GM19468 (cell line): ENCODE data around the gene C2orf15.
A peak's percentile ranks its signal among the peaks of the same experiment; 100 is the strongest.
"Not testable (repeated sequence)": the region's sequence is repeated elsewhere in the genome, so short reads cannot be mapped to it uniquely, and the experiment has no call there.

Experiments used
- ATAC-seq: cut with Tn5 transposase; IDR thresholded peaks from one replicate; pipeline ENCODE4 v1.9.1; 2021; ENCODE audit warnings: mild to moderate bottlenecking, moderate library complexity, moderate number of reproducible peaks; ENCODE audit not compliant: unreplicated experiment; ENCODE audit errors: extremely low read depth

The C2orf15 gene

GRCh38 chr2:99141110-99142108 lies at the start of gene C2orf15:
TSS of gene C2orf15 (plus strand) at chr2:99141707. CDS start at chr2:99150559, 8,852 bp downstream.
- peak; percentile 72 for ATAC-seq

- ATAC-seq = no peak
These were observed 44.8 kb upstream of the C2orf15 start for GRCh38 chr2:99096728-99097127.

DNA sequence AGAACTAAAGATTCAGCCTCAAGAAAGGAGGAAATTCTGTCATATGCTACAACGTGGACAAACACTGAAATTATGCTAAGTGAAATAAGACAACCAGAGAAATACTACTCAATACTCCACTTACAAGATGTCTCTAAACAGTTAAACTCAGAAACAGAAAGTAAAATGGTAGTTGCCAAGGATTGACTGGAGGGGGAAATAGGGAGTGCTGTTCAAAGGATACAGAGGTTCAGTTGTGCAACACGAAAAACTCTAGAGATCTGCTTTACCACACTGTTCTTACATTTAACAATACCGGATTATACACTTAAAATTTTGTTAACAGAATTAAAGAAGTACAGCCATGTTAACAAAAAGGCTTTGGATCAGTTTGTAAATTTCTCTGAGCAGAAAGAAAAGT lies 39.8 kb upstream of the C2orf15 start:
- no peak for ATAC-seq

DNA sequence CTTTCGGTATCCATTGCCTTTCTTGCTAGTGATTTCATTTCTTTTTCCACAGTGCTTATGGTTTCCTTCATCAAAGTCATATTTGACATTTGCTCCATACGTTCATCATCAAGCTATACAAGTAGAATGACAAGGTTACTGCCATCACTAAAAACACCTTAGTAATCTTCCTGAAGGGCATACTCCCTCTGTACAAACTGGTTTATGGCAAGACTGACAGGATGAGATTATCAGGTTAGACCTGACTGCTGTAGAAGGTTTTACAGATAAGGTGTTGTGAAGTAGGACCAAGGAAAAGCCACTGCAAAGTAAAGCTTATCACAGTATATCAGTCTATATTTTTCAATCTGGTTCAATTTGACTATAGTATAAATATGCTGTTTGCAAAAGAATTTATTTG lies 37.5 kb upstream of the C2orf15 start:
- ATAC-seq = no peak

DNA sequence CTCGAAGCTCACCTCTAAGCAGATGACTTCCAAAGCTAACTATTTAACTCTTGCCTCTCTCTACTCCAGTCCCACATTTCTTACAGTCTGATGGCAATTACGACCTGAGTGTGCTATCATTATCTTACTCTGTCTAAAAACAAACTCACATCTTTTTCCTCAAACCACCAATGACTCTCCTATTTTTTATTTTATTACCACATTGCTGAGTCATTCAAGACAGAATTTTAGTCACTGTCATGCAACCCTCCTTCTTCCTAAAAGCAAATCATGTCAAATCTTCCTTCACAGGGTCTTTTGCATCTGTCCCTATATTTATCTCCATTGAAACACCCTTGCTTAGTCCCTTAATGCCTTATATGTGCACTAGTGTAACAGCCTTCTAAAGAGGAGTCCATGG lies 34.6 kb upstream of the C2orf15 start:
- no peak for ATAC-seq

GRCh38 chr2:99111236-99111635 lies 30.3 kb upstream of the C2orf15 start:
- ATAC-seq = no peak

- no peak for ATAC-seq
These were observed 29.6 kb upstream of the C2orf15 start for GRCh38 chr2:99111945-99112344.

DNA sequence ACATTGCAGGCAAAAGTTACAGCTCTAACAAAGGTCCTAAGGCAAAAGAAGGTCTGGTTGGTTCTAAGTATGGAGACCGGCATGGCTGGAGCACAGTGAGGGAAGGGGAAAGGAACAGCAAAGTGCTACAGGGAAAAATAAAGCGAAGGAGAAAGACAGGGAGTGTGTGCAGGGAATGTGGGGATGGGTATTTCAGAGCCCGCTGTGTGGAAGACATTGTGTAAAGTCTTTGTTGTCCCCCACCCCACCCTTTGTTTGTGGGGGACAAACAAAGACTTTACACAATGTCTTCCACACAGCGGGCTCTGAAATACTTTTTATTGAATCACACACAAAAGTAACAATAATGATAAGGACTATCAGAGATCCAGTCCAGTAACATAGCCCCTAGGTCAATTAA lies 28.9 kb upstream of the C2orf15 start:
- ATAC-seq = no peak

- no peak for ATAC-seq
These were observed 13.5 kb upstream of the C2orf15 start for GRCh38 chr2:99127981-99128380.

DNA sequence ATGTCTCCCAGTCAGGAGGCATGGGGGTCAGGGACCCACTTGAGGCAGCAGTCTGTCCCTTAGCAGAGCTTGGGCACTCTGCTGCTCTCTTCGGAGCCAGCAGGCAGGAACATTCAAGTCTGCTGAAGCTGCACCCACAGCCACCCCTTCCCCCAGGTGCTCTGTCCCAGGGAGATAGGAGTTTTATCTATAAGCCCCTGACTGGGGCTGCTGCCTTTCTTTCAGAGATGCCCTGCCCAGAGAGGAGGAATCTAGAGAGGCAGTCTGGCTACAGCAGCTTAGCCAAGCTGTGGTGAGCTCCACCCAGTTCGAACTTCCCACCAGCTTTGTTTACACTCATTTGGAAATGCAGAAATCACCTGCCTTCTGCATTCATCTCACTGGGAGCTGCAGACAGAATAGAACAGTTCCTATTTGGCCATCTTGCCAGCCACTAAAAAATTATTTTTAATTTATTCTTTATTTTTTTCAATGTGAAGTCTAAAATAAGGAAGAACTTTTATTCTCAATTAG lies 6.4 kb upstream of the C2orf15 start:
- ATAC-seq = not testable (repeated sequence)

GRCh38 chr2:99139003-99139402 lies 2.5 kb upstream of the C2orf15 start:
- no peak for ATAC-seq

GRCh38 chr2:99140056-99140859 lies 1.2 kb upstream of the C2orf15 start:
- ATAC-seq = no peak

DNA sequence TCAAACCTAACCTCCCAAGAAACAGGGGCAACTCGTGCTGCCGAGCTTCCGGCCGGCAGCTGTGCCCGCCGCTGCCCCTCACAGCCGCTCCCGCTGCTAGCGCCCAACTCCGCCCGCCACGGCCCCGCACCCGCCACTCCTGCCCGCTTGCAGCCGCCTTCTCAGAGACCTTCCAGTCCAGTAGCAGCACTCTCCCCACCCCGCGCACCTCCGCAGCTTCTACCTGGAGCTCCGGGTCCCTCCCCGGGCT lies 722 bp upstream of the C2orf15 start:
- peak; percentile 7 for ATAC-seq

DNA sequence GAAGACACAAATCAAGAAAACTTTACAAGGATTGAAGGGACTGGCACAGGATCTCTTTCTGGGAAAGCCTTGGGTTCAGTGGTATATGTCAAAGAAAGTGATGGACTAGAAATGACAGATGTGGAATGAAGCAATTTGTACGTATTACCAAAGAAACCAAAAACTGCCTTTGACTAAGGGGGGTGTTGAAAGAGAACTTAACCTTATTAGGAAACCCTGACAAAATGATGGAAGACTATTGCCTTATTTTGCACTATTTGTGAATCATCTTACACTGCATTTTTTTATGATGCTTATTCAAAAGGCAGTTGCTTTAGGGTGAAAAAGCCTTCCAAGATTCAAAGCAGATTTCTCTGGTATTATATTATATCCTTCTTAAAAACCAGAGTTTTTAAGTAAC lies 9.2 kb downstream of the C2orf15 start:
- ATAC-seq = no peak

- ATAC-seq = no peak
These were observed 10.8 kb downstream of the C2orf15 start for GRCh38 chr2:99152199-99152895.

- no peak for ATAC-seq
These were observed 12.6 kb downstream of the C2orf15 start for GRCh38 chr2:99153921-99154604.

DNA sequence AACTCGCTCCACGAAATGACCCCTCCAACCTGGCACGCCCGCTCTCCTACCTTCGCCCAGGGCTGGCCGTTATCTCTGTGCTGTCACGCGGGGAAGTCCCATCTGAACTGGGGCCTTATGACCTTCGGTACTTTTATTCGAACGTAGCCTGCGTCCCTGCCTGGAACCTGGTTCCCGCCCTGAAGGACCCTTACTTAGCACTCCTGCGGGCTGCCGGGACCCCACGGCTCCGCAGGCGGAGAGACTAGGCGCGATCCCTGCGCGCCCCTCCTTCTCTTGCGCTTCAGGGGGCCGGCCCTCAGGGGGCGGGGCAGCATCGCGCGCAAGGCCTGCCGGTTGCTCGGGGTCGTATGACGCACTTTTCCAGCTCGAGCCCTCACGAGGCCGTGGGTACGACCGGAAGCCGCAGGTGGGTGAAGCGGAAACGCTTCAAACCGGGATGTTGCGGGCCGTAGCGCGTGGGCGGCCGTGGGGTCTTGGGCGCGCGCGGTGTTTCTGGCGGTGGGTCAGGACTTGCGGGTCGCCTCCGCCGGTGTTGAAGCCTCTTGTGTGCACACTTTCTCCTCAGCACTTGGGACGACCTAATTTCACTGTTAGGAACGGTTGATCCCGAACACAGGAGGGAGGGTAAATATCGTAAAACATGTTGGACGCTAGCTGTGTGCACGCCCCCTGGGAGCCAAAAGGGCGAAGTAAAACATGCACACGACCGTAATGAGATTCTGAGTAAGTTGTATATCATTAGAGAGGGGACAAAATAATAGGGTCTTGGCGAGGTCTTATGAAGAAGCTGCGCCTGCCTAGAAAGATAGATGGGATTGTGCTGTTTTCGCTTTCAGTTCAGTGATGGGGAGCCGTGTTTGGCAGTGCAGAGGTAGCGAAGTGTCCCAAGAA lies 13.4 kb downstream of the C2orf15 start, which contains the start of the genes LIPT1 and TSGA10:
TSS of gene LIPT1 (plus strand) at position 325 of the 894 bp plus-strand sequence. CDS start 6,991 bp downstream, outside the sequence.
TSS of gene TSGA10 (minus strand) at position 300 of the 894 bp plus-strand sequence. CDS start 45,503 bp downstream, outside the sequence.
- peak; percentile 89 for ATAC-seq

DNA sequence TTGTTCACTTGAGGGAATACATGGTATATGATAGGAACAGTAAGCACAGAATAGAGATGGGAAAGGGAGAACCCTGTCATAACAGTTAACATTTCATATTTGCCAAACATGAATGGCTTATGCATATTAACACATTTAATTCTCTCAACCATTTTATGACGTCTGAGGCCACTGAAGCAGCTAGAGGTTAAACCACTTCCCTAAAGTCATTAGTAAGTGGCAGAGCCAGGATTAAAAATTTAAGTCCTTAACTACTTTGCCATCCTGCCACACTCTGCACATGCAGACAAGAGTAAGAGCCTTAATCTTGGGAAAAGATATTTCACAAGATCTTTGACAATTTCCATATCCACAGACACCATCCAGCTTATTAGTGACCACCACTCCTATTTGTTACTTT lies 15.4 kb downstream of the C2orf15 start:
- no peak for ATAC-seq

- ATAC-seq = no peak
These were observed 17.1 kb downstream of the C2orf15 start for GRCh38 chr2:99158599-99158998.
